Spinal cord (tissue), 10 donors: ENCODE data around the gene SIRPB2. TPM values are rescaled to one million over a fixed set of nuclear protein-coding genes. Genes with fewer than 3 reads are reported as not detected.

Experiments used
- DNase-seq, 6 donors: peaks; one replicate each; pipeline versions ENCODE4 v3.0.0 to v3.0.0-alpha.2; 2013 to 2015; ENCODE audit warnings: low spot score in 6 of 6, low read depth in 4 of 6
- H3K27ac ChIP-seq: one replicate; pipeline ENCODE4 v1.5.1; 2013; ENCODE audit warnings: low read depth, low read length, control low read depth
- H3K27me3 ChIP-seq: one replicate; pipeline ENCODE4 v1.6.1; 2013; ENCODE audit warnings: low read length; ENCODE audit not compliant: control insufficient read depth, insufficient read depth
- H3K36me3 ChIP-seq: one replicate; pipeline ENCODE4 v1.6.1; 2013; ENCODE audit warnings: low read length; ENCODE audit not compliant: control insufficient read depth, insufficient read depth
- H3K4me1 ChIP-seq: one replicate; pipeline ENCODE4 v1.6.1; 2013; ENCODE audit warnings: low read length; ENCODE audit not compliant: control insufficient read depth, insufficient read depth
- H3K4me3 ChIP-seq: one replicate; pipeline ENCODE4 v1.5.1; 2013; ENCODE audit warnings: low read depth, low read length, control low read depth
- H3K9me3 ChIP-seq: one replicate; pipeline ENCODE4 v1.6.1; 2013; ENCODE audit warnings: low read length; ENCODE audit not compliant: control insufficient read depth, insufficient read depth
- WGBS: methylation state at CpG from one replicate; pipeline ENCODE4 v1.1.5; 2013; ENCODE audit warnings: missing lambda C conversion rate; ENCODE audit not compliant: insufficient coverage; 5-methylcytosine and 5-hydroxymethylcytosine counted together
- polyA plus RNA-seq, 2 donors: library from polyadenylated mRNA; unstranded; fragments of 120-200 nt; gene quantifications; one replicate each; pipeline ENCODE4 v1.2.1, GENCODE V29; 2013; ENCODE audit not compliant: insufficient read length in 2 of 2
- total RNA-seq, 2 donors: library from RNA; depleted of rRNA in 1 of 2; stranded (reverse); fragments of 120-200 nt in 1 of 2; fragments of >200 nt in 1 of 2; gene quantifications; one replicate each; pipeline versions ENCODE4 v1.2.3 to v1.2.4, GENCODE V29; 2013 to 2014
- donor health status: healthy.

Gene SIRPB2
- total and polyA plus RNA-seq, 4 donors: 1.3 to 2.6 (median 1.6) TPM

- Histone ChIP-seq H3K27ac (no peak overlapping the region), H3K4me1 (no peaks in the 10 kb centered on the region), H3K27me3 (no peaks in the 10 kb centered on the region), H3K9me3 (no peaks in the 10 kb centered on the region), H3K36me3 (no peaks in the 10 kb centered on the region), H3K4me3 (no peak overlapping the region)
- DNase-seq: no peak
Observed at GRCh38 chr20:1527923-1528322, 36.7 kb upstream of the SIRPB2 start.

GRCh38 chr20:1526896-1527295 lies 35.7 kb upstream of the SIRPB2 start:
- Histone ChIP-seq H3K4me1 (no peaks in the 10 kb centered on the region), H3K27me3 (no peaks in the 10 kb centered on the region), H3K9me3 (no peaks in the 10 kb centered on the region), H3K4me3 (no peak overlapping the region), H3K27ac (no peak overlapping the region), H3K36me3 (no peaks in the 10 kb centered on the region)
- DNase-seq: no peak

GRCh38 chr20:1526310-1526709 lies 35.1 kb upstream of the SIRPB2 start:
- no peaks in the 10 kb centered on the region for H3K4me1 ChIP-seq
- no CpG with 5 or more reads among the region's 1 CpG for WGBS
- DNase-seq: no peak
- no peak overlapping the region for H3K27ac ChIP-seq
- H3K9me3 ChIP-seq: no peaks in the 10 kb centered on the region
- no peaks in the 10 kb centered on the region for H3K36me3 ChIP-seq
- H3K4me3 ChIP-seq: no peak overlapping the region
- H3K27me3 ChIP-seq: no peaks in the 10 kb centered on the region

GRCh38 chr20:1524004-1524403 lies 32.8 kb upstream of the SIRPB2 start:
- H3K36me3 ChIP-seq: no peaks in the 10 kb centered on the region
- no peaks in the 10 kb centered on the region for H3K4me1 ChIP-seq
- DNase-seq: no peak
- no CpG with 5 or more reads among the region's 4 CpGs for WGBS
- H3K27ac ChIP-seq: no peak overlapping the region
- no peaks in the 10 kb centered on the region for H3K27me3 ChIP-seq
- no peaks in the 10 kb centered on the region for H3K9me3 ChIP-seq
- no peak overlapping the region for H3K4me3 ChIP-seq

- no peaks in the 10 kb centered on the region for H3K4me1 ChIP-seq
- no peaks in the 10 kb centered on the region for H3K36me3 ChIP-seq
- WGBS: 83% methylated on average over 2 of the region's 5 CpGs
- H3K27me3 ChIP-seq: no peaks in the 10 kb centered on the region
- no peaks in the 10 kb centered on the region for H3K9me3 ChIP-seq
- no peak overlapping the region for H3K4me3 ChIP-seq
- no peak for DNase-seq
- no peak overlapping the region for H3K27ac ChIP-seq
Observed at GRCh38 chr20:1517010-1517409, 25.8 kb upstream of the SIRPB2 start.

- Histone ChIP-seq H3K4me3 (no peak overlapping the region), H3K27me3 (no peaks in the 10 kb centered on the region), H3K36me3 (no peaks in the 10 kb centered on the region), H3K4me1 (no peaks in the 10 kb centered on the region), H3K9me3 (no peaks in the 10 kb centered on the region), H3K27ac (no peak overlapping the region)
- DNase-seq: no peak
- 88% methylated on average over 1 of the region's 1 CpG for WGBS
Observed at GRCh38 chr20:1513801-1514200, 22.6 kb upstream of the SIRPB2 start.

- peak in 5 of 6 donors; percentile 13 to 81 (median 29) for DNase-seq
Observed at GRCh38 chr20:1509237-1509636, 18.0 kb upstream of the SIRPB2 start.

GRCh38 chr20:1508574-1508973 lies 17.4 kb upstream of the SIRPB2 start:
- Histone ChIP-seq H3K4me3 (no peak overlapping the region), H3K36me3 (no peaks in the 10 kb centered on the region), H3K9me3 (no peaks in the 10 kb centered on the region), H3K27me3 (peaks cover 3% of the 10 kb centered on the region), H3K4me1 (no peaks in the 10 kb centered on the region), H3K27ac (no peak overlapping the region)
- no peak for DNase-seq

More at GRCh38 chr20:1509237-1509636, 18.0 kb upstream of the SIRPB2 start:
- Histone ChIP-seq H3K27me3 (peaks cover 3% of the 10 kb centered on the region), H3K9me3 (no peaks in the 10 kb centered on the region), H3K36me3 (no peaks in the 10 kb centered on the region), H3K27ac (no peak overlapping the region), H3K4me1 (no peaks in the 10 kb centered on the region), H3K4me3 (no peak overlapping the region)
- 37% methylated on average over 7 of the region's 9 CpGs for WGBS

- Histone ChIP-seq H3K4me1 (no peaks in the 10 kb centered on the region), H3K27ac (no peak overlapping the region), H3K36me3 (no peaks in the 10 kb centered on the region), H3K4me3 (no peak overlapping the region), H3K9me3 (no peaks in the 10 kb centered on the region), H3K27me3 (peaks cover 3% of the 10 kb centered on the region)
- DNase-seq: no peak
- WGBS: no CpG with 5 or more reads among the region's 3 CpGs
Observed at GRCh38 chr20:1507276-1507675, 16.1 kb upstream of the SIRPB2 start.

GRCh38 chr20:1505871-1506270 lies 14.7 kb upstream of the SIRPB2 start:
- Histone ChIP-seq H3K4me3 (no peak overlapping the region), H3K27ac (no peak overlapping the region), H3K36me3 (no peaks in the 10 kb centered on the region), H3K9me3 (no peaks in the 10 kb centered on the region), H3K4me1 (no peaks in the 10 kb centered on the region), H3K27me3 (peaks cover 3% of the 10 kb centered on the region)
- WGBS: no CpG with 5 or more reads among the region's 1 CpG
- DNase-seq: no peak
